Endothelial cell of umbilical vein (primary cell): ENCODE data around the gene NACA2.

Source experiments
- EZH2 ChIP-seq: IDR thresholded peaks from 2 replicates; pipeline ENCODE4 v1.6.1; 2012; ENCODE audit warnings: borderline replicate concordance, low read depth, mild to moderate bottlenecking, moderate library complexity, low read length, inconsistent platforms; ENCODE audit not compliant: severe bottlenecking
- FOS ChIP-seq: IDR thresholded peaks from 2 replicates; pipeline ENCODE4 v1.6.1; 2011; ENCODE audit warnings: mild to moderate bottlenecking, low read length, moderate library complexity, borderline replicate concordance; ENCODE audit not compliant: insufficient read depth
- JUN ChIP-seq: IDR thresholded peaks from 2 replicates; pipeline ENCODE4 v1.6.1; 2011; ENCODE audit warnings: borderline replicate concordance, low read depth; ENCODE audit not compliant: insufficient read length, insufficient read depth
- MYC ChIP-seq: IDR thresholded peaks from one replicate; pipeline ENCODE4 v1.6.1; 2011; ENCODE audit warnings: mild to moderate bottlenecking, low read depth, low read length
- POLR2A ChIP-seq: IDR thresholded peaks from 2 replicates; pipeline ENCODE4 v1.6.1; 2012; ENCODE audit warnings: low read depth, mild to moderate bottlenecking, control low read depth, low read length
- POLR2AphosphoS5 ChIP-seq: IDR thresholded peaks from 2 replicates; pipeline ENCODE4 v1.6.1; 2012; ENCODE audit warnings: low read depth, mild to moderate bottlenecking, control low read depth, low read length, moderate library complexity; ENCODE audit not compliant: insufficient read depth
- TF ChIP-seq, protein P1 (sequence below): IDR thresholded peaks from 2 replicates; pipeline ENCODE4 v1.6.1; 2011; ENCODE audit not compliant: insufficient read depth, insufficient read length
- TF ChIP-seq, protein P2 (sequence below), 2 donors: IDR thresholded peaks; 1 replicate in 1 of 2; 2 replicates in 1 of 2; pipeline ENCODE4 v1.5.1; 2011; ENCODE audit warnings: low read length in 2 of 2, mild to moderate bottlenecking in 2 of 2, moderate library complexity in 2 of 2, control low read depth in 1 of 2, inconsistent platforms in 1 of 2, low read depth in 1 of 2; ENCODE audit not compliant: insufficient read depth in 1 of 2; ENCODE audit errors: extremely low read depth in 1 of 2

DNA sequence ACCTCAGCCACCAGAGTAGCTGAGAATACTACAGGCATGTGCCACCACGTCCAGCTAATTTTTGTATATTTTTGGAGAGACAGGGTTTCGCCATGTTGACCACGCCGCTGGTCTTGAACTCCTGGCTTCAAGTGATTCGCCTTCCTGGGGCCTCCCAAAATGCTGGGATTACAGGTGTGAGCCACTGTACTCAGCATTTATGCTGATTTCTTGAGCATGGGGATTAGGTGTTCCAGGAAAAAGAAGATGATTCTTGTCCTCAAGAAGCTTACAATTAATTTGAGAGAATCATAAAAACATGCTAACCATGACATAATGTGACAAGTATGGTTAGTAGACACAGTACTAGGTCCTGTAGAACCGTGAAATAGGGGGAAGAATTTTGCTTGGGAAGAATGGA lies 30.9 kb downstream of the NACA2 start:
- TF ChIP-seq POLR2AphosphoS5 = no peak
- TF ChIP-seq, protein P1, sequence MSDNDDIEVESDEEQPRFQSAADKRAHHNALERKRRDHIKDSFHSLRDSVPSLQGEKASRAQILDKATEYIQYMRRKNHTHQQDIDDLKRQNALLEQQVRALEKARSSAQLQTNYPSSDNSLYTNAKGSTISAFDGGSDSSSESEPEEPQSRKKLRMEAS = no peak
- no peak for TF ChIP-seq JUN
- TF ChIP-seq, protein P2, sequence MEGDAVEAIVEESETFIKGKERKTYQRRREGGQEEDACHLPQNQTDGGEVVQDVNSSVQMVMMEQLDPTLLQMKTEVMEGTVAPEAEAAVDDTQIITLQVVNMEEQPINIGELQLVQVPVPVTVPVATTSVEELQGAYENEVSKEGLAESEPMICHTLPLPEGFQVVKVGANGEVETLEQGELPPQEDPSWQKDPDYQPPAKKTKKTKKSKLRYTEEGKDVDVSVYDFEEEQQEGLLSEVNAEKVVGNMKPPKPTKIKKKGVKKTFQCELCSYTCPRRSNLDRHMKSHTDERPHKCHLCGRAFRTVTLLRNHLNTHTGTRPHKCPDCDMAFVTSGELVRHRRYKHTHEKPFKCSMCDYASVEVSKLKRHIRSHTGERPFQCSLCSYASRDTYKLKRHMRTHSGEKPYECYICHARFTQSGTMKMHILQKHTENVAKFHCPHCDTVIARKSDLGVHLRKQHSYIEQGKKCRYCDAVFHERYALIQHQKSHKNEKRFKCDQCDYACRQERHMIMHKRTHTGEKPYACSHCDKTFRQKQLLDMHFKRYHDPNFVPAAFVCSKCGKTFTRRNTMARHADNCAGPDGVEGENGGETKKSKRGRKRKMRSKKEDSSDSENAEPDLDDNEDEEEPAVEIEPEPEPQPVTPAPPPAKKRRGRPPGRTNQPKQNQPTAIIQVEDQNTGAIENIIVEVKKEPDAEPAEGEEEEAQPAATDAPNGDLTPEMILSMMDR (IDR thresholded peaks at IDR 0.05; ENCODE audit: extremely low read depth in 1 of 2, insufficient read depth in 1 of 2, low read depth in 1 of 2, low read length in 2 of 2) = no peak
- TF ChIP-seq POLR2A = no peak
- no peak for TF ChIP-seq EZH2
- TF ChIP-seq FOS = no peak
- TF ChIP-seq MYC = no peak
